ENCODE measurements around the gene DMBT1. TPM values are rescaled to one million over a fixed set of nuclear protein-coding genes. Genes with fewer than 3 reads are reported as not detected.

DMBT1 gene
- total and polyA plus RNA-seq, 10 of the 15 experiments (the other 5 are each of a cell fraction or from before 2014, with no cell fraction given): under 0.01 to 0.13 (median 0.03) TPM; not detected in 5

GRCh38 chr10:122531939-122532338 is 28.6 kb upstream of the DMBT1 start (continued):
- no peak for TF ChIP-seq E4F1 (IDR thresholded peaks at IDR 0.05; ENCODE audit: borderline replicate concordance, partially characterized antibody)
- no peak for TF ChIP-seq SUZ12 (IDR thresholded peaks at IDR 0.05; ENCODE audit: unreplicated experiment)
- no peak for TF ChIP-seq NFYA (IDR thresholded peaks at IDR 0.05; ENCODE audit: borderline replicate concordance, low read depth, low read length)
- TF ChIP-seq PBX3 (IDR thresholded peaks at IDR 0.05; ENCODE audit: insufficient replicate concordance, low read depth, low read length): no peak
- TF ChIP-seq RELB (IDR thresholded peaks at IDR 0.05; ENCODE audit: low read depth): no peak
- TF ChIP-seq USF2 (IDR thresholded peaks at IDR 0.05; ENCODE audit: borderline replicate concordance, low read depth, low read length): no peak

Data from GM12878 (cell line).